ENCODE measurements around the gene UBASH3A.

- TF ChIP-seq CTCF (IDR thresholded peaks at IDR 0.05) (no peak), POLR2A (IDR thresholded peaks at IDR 0.05; ENCODE audit: low read length) (no peak), MAX (IDR thresholded peaks at IDR 0.05) (no peak), BHLHE40 (IDR thresholded peaks at IDR 0.05; ENCODE audit: low read depth, low read length) (no peak), RCOR1 (IDR thresholded peaks at IDR 0.05; ENCODE audit: low read depth, low read length) (no peak), REST (IDR thresholded peaks at IDR 0.05) (no peak), MYC (IDR thresholded peaks at IDR 0.05; ENCODE audit: borderline replicate concordance, low read length) (no peak), ZFP36 (IDR thresholded peaks at IDR 0.05; ENCODE audit: borderline replicate concordance, partially characterized antibody) (no peak), PHF8 (IDR thresholded peaks at IDR 0.05; ENCODE audit: borderline replicate concordance, low read depth) (no peak), EP300 (IDR thresholded peaks at IDR 0.05) (no peak), TP53 (CRISPR knock-in tag; IDR thresholded peaks at IDR 0.05) (no peak), RAD21 (conservative IDR thresholded peaks at IDR 0.05 in 1 of 2, IDR thresholded peaks at IDR 0.05 in 1 of 2) (no peak), RFX5 (IDR thresholded peaks at IDR 0.05) (no peak), KDM5A (IDR thresholded peaks at IDR 0.05) (no peak)
Measured at GRCh38 chr21:42474043-42474831, 70.5 kb downstream of the UBASH3A start.

Measured in A549 (cell line).